Esophagus (tissue), 2 donors: ENCODE results near the gene TBCE. TPM values are rescaled to one million over a fixed set of nuclear protein-coding genes. Genes with fewer than 3 reads are reported as not detected.

ENCODE experiments used
- H3K27ac ChIP-seq, 2 donors: one replicate each; pipeline ENCODE4 v1.5.1; 2013; ENCODE audit warnings: low read depth in 2 of 2, mild to moderate bottlenecking in 2 of 2, inconsistent platforms in 1 of 2, low read length in 1 of 2, moderate library complexity in 1 of 2
- H3K27me3 ChIP-seq, 2 donors: one replicate each; pipeline ENCODE4 v1.6.1; 2013; ENCODE audit warnings: low read length in 2 of 2, control low read depth in 1 of 2, mild to moderate bottlenecking in 1 of 2; ENCODE audit not compliant: insufficient read depth in 2 of 2, control insufficient read depth in 1 of 2
- H3K36me3 ChIP-seq, 2 donors: one replicate each; pipeline ENCODE4 v1.6.1; 2013; ENCODE audit warnings: low read length in 1 of 2; ENCODE audit not compliant: control insufficient read depth in 2 of 2, insufficient read depth in 2 of 2
- H3K4me1 ChIP-seq, 2 donors: one replicate each; pipeline ENCODE4 v1.6.1; 2013; ENCODE audit warnings: low read length in 1 of 2; ENCODE audit not compliant: control insufficient read depth in 2 of 2, insufficient read depth in 2 of 2
- H3K4me3 ChIP-seq, 2 donors: one replicate each; pipeline ENCODE4 v1.5.1; 2013; ENCODE audit warnings: low read length in 2 of 2, mild to moderate bottlenecking in 2 of 2, low read depth in 1 of 2, moderate library complexity in 1 of 2
- H3K9me3 ChIP-seq, 2 donors: one replicate each; pipeline ENCODE4 v1.6.1; 2013; ENCODE audit warnings: mild to moderate bottlenecking in 2 of 2, low read depth in 1 of 2, low read length in 1 of 2, moderate library complexity in 1 of 2; ENCODE audit not compliant: control insufficient read depth in 2 of 2, insufficient read depth in 1 of 2
- WGBS, 2 donors: extraction: QIAGEN DNeasy Blood & Tissue Kit; methylation state at CpG; one replicate each; pipeline ENCODE4 v1.1.7; 2013; 5-methylcytosine and 5-hydroxymethylcytosine counted together
- polyA plus RNA-seq, 2 donors: library from polyadenylated mRNA; stranded (reverse); fragments of 200-250 nt; gene quantifications; one replicate each; pipeline ENCODE4 v1.2.3, GENCODE V29; 2013
- donor health status: healthy with polysubstance abuse.
- donor health status: Bipolar disorder and iron deficiency.

TBCE gene
- polyA plus RNA-seq, 2 donors: 14.4 to 25.9 TPM

DNA sequence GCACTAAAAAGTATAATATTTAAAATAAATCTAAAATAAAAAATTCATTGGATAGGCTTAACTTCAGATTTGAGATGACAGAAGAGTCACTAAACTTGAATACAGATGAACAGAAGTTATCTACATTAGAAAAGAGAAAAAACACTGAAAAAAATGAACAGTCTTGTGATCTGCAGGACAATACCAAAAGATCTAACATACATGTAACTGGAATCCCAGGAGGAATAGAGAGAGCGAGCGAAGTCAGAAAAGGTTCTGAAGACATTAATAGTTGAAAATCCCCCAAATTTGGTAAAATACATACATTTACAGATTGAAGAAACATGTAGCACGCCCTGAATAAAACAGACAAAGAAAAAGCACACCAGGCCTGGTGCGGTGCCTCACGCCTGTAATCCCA is 115.9 kb downstream of the TBCE start:
- peaks cover 9% of the 10 kb centered on the region in 2 donors for H3K36me3 ChIP-seq
- H3K9me3 ChIP-seq: peaks cover 0 to 2% of the 10 kb centered on the region in 2 donors
- no peak overlapping the region for H3K27ac ChIP-seq
- WGBS, 2 donors: 97 to 99% methylated on average over 5 of the region's 5 CpGs
- H3K4me3 ChIP-seq: no peak overlapping the region
- no peaks in the 10 kb centered on the region for H3K4me1 ChIP-seq
- H3K27me3 ChIP-seq: no peaks in the 10 kb centered on the region

DNA sequence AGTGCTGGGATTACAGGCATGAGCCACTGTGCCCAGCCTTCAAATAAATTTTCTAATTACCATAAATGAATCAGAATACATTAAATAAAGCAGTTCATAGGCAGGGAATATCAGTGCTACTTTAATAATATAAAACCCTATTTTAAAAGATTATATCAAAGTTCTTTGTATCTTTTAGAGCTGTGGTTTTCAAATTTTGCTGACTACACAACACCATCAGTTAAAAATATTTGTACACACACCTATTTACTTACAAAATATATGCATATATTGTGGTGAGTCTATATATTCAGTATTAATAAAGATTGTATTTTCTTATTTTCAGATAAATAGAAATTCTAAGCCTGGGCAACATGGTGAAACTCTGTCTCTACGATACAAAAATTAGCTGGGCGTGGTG is 118.3 kb downstream of the TBCE start:
- 96 to 99% methylated on average over 2 of the region's 2 CpGs for WGBS, 2 donors
- Histone ChIP-seq H3K27me3 (no peaks in the 10 kb centered on the region), H3K4me1 (no peaks in the 10 kb centered on the region), H3K36me3 (peaks cover 2 to 6% of the 10 kb centered on the region in 2 donors), H3K4me3 (no peak overlapping the region), H3K9me3 (peaks cover 0 to 2% of the 10 kb centered on the region in 2 donors), H3K27ac (no peak overlapping the region)

DNA sequence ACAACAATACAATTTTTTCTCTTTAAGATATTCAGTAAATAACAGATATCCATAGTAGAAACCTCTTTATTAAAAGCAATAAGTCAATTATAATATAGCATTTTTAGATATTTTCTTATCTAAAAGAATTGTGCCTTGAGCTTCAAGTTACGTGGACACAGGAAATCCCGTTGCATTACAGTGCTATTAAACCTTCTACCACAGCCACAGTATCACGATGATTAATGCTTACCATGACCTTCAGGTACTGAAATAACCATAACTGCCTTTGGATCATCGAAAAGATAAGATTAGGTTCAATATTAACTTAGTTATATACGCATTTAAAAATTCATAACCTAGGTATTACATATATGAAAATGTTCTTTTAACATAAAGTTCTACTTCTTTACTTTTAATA is 119.1 kb downstream of the TBCE start:
- Histone ChIP-seq H3K4me1 (no peaks in the 10 kb centered on the region), H3K27ac (no peak overlapping the region), H3K36me3 (peaks cover under 1 to 6% of the 10 kb centered on the region in 2 donors), H3K27me3 (no peaks in the 10 kb centered on the region), H3K9me3 (peaks cover 0 to 2% of the 10 kb centered on the region in 2 donors), H3K4me3 (no peak overlapping the region)
- 60 to 79% methylated on average over 5 of the region's 5 CpGs for WGBS, 2 donors

DNA sequence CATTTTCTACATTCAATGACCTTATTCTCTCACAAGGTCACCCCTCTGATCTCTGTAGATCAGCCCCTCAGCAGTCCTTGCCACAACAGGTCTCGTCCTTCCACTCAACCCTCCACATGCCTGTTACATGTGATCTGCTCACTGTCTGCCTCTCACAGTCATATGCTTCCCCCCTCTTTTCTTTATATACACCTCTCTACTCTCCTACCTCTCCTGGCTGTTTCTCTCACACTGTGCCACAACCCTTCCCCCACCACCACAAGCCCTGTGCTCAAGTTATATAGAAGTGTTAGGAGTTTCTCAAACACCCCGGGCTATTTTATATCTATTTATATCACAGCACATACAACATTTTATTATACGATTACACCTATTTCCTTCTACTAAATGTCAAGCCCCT is 124.4 kb downstream of the TBCE start:
- no peaks in the 10 kb centered on the region for H3K27me3 ChIP-seq
- peaks cover 6 to 10% of the 10 kb centered on the region in 2 donors for H3K36me3 ChIP-seq
- no peak overlapping the region for H3K4me3 ChIP-seq
- H3K4me1 ChIP-seq: no peaks in the 10 kb centered on the region
- H3K27ac ChIP-seq: no peak overlapping the region
- H3K9me3 ChIP-seq: no peaks in the 10 kb centered on the region
- WGBS, 2 donors: 89 to 94% methylated on average over 3 of the region's 3 CpGs

DNA sequence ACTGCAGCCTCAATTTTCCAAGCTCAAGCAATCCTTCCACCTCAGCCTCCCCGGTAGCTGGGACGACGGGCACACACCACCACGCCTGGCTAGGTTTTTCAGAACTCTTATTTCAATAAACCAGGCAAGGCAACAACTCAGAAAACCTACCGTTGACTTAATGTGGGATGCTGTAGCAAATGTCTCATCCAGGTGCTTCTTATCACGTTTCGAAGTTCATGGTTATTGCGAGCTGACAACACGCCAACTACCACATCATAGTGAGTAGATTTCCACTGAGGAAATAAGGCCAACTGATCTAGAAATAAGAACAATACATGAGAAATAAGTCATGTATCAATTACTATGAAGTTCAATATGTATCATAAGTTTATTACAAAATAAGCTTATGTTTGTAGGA is 127.3 kb downstream of the TBCE start:
- no peak overlapping the region for H3K27ac ChIP-seq
- WGBS, 2 donors: 90 to 95% methylated on average over 9 of the region's 9 CpGs
- H3K4me3 ChIP-seq: no peak overlapping the region
- H3K27me3 ChIP-seq: no peaks in the 10 kb centered on the region
- H3K36me3 ChIP-seq: peaks cover 6 to 7% of the 10 kb centered on the region in 2 donors
- no peaks in the 10 kb centered on the region for H3K4me1 ChIP-seq
- H3K9me3 ChIP-seq: no peaks in the 10 kb centered on the region

DNA sequence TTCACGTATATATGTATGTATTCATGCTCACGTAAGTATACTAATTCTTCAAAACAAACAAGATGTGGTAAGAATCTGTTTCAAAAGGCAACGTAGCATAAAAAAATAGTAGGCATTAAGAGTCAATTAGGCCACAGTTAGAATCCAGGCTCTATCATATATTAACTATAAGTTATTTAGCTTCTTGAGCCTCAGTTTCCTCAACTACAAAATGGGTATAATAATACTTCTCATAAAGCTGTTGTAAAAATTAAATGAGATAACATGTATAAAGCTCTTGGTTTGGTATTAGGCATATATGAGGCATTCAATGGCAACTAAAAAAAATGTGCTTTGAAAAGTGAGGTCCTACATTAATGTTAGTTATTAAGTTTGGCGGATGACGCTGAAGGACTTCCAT is 127.8 kb downstream of the TBCE start:
- Histone ChIP-seq H3K27me3 (no peaks in the 10 kb centered on the region), H3K4me3 (no peak overlapping the region), H3K9me3 (no peaks in the 10 kb centered on the region), H3K4me1 (no peaks in the 10 kb centered on the region), H3K36me3 (peaks cover 6 to 7% of the 10 kb centered on the region in 2 donors), H3K27ac (no peak overlapping the region)
- 95 to 96% methylated on average over 5 of the region's 5 CpGs for WGBS, 2 donors

DNA sequence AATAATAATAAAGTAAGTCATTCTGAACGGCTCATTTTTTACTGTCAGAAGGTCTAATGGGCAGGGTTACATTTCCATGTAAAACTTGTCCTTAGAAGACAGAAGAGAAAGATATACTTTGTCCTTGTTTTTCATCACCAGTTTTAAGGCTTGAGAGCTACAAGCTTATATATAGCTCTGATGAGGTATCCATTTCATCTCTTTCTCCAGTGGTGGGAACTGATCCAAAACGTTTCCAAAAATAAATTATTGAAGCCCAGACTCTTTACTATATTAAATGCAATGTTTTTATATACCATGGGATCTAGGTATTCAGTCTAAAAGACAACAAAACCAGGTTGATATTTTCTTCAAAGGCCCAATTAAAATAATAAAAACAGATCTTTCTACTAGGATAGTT is 128.3 kb downstream of the TBCE start:
- Histone ChIP-seq H3K27ac (no peak overlapping the region), H3K36me3 (peaks cover 6 to 7% of the 10 kb centered on the region in 2 donors), H3K27me3 (no peaks in the 10 kb centered on the region), H3K4me1 (no peaks in the 10 kb centered on the region), H3K4me3 (no peak overlapping the region), H3K9me3 (no peaks in the 10 kb centered on the region)
- WGBS, 2 donors: 68 to 69% methylated on average over 2 of the region's 2 CpGs

DNA sequence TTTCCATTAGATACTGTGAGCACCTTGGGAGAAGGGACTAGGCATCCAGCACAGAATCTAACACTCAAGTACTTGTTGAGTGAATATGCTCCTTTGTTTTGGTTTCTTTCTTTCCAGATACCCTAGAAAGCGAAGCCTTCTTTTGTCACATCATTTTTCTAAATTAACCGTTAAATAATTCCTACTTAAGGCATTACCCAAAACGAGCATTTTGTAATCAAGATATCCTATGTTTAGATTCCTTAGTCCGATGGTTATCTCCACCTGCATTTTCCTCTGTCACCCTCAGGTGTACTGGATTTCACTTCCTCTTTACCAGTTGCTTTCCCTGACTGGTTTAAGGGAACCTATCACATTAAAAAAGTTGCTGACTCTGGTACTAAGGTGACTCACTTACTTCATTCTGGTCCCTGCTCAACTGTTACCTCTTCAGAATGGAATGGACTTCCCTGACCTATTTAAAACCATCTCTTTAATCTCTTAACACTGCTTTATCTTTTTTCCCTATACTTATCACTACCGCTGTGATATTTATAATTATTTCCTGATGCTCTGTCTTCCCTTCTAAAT is 133.8 kb downstream of the TBCE start:
- 76 to 84% methylated on average over 5 of the region's 5 CpGs for WGBS, 2 donors
- Histone ChIP-seq H3K4me3 (no peak overlapping the region), H3K27ac (no peak overlapping the region), H3K36me3 (no peaks in the 10 kb centered on the region), H3K27me3 (no peaks in the 10 kb centered on the region), H3K9me3 (no peaks in the 10 kb centered on the region), H3K4me1 (no peaks in the 10 kb centered on the region)

Other genes with a start within 250 kb of the TBCE start
- 10 to 100 TPM; 43.4 to 61.1 TPM for gene TOMM20, start 238.6 kb upstream of the TBCE start, polyA plus RNA-seq
- gene RBM34, start 206.2 kb upstream of the TBCE start, polyA plus RNA-seq: 10 to 100 TPM; 57.4 to 86.1 TPM
- gene ARID4B, start 39.2 kb upstream of the TBCE start, polyA plus RNA-seq: 10 to 100 TPM in 1 of 2 donors, 1 to 10 TPM in 1; 7.0 to 12.3 TPM
- 10 to 100 TPM; 14.8 to 19.6 TPM for gene GGPS1, start 38.9 kb upstream of the TBCE start, polyA plus RNA-seq
- 1 to 10 TPM; 3.7 to 7.0 TPM for gene B3GALNT2, start 137.0 kb downstream of the TBCE start, polyA plus RNA-seq